ENCODE results near the gene OPTC. TPM values are rescaled to one million over a fixed set of nuclear protein-coding genes. Genes with fewer than 3 reads are reported as not detected.

The OPTC gene
- total and polyA plus RNA-seq, 2 of the 8 experiments (the other 6 are each of a cell fraction or from before 2014, with no cell fraction given): 1.1 to 4.0 TPM

DNA sequence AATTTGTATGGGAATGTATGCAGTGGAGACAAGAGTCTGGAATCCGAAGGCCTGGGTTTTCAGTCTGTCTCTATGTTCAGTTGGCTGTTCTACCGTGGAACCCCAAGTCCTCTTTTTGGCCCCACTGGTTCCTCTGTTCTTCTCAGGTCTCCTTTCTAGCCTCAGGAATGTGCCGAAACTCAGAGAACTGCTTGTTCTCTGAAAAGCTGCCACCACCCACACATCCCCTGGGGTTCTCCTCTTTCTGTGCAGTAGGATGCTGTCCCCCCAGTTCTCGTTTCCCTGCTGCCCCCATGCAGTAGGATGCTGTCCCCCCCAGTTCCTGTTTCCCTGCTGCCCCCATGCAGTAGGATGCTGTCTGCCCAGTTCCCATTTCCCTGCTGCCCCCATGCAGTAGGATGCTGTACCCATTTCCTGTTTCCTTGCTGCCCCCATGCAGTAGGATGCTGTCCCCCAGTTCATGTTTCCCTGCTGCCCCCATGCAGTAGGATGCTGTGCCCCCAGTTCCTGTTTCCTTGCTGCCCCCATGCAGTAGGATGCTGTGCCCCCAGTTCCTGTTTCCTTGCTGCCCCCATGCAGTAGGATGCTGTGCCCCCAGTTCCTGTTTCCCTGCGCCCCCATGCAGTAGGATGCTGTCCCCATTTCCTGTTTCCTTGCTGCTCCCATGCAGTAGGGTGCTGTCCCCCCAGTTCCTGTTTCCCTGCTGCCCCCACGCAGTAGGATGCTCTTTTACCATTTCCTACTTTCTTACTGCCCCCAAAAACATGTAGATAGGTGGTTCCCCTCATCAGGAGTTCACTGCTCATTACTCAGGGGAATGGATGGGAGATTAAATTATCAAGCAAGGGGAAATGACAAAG lies 35.3 kb downstream of the OPTC start (continued):
- no peak for TF ChIP-seq RBBP5 (IDR thresholded peaks at IDR 0.05; ENCODE audit: borderline replicate concordance, low read depth, low read length)
- no peak for TF ChIP-seq BRCA1 (IDR thresholded peaks at IDR 0.05; ENCODE audit: low read depth, low read length)
- TF ChIP-seq FOSL1 (IDR thresholded peaks at IDR 0.05; ENCODE audit: insufficient read depth, low read depth, low read length): no peak
- no peak for TF ChIP-seq POU5F1 (IDR thresholded peaks at IDR 0.05; ENCODE audit: low read depth, low read length)
